Neural crest cell (in vitro differentiated cells): ENCODE results near the gene OTULIN. TPM values are rescaled to one million over a fixed set of nuclear protein-coding genes. Genes with fewer than 3 reads are reported as not detected.
A peak's percentile ranks its signal among the peaks of the same experiment; 100 is the strongest.

Source experiments
- DNase-seq: peaks from one replicate; pipeline ENCODE4 v3.0.0; 2021; ENCODE audit warnings: low read depth, mixed read lengths, low spot score
- H3K27ac Mint-ChIP-seq: one replicate; pipeline ENCODE4 v1.8.0; 2021; ENCODE audit warnings: mild to moderate bottlenecking, mixed read lengths; ENCODE audit not compliant: unreplicated experiment
- H3K27me3 Mint-ChIP-seq: 2 replicates; pipeline ENCODE4 v1.8.0; 2021; ENCODE audit warnings: low read depth, mild to moderate bottlenecking, mixed read lengths
- H3K36me3 Mint-ChIP-seq: 2 replicates; pipeline ENCODE4 v1.8.0; 2021; ENCODE audit warnings: low read depth, mild to moderate bottlenecking, mixed read lengths
- H3K4me1 Mint-ChIP-seq: 2 replicates; pipeline ENCODE4 v1.8.0; 2021; ENCODE audit warnings: mixed read lengths
- H3K4me3 Mint-ChIP-seq: one replicate; pipeline ENCODE4 v1.8.0; 2021; ENCODE audit warnings: mild to moderate bottlenecking, mixed read lengths
- H3K9me3 Mint-ChIP-seq: 2 replicates; pipeline ENCODE4 v1.8.0; 2021; ENCODE audit warnings: mixed read lengths
- total RNA-seq: library from RNA; stranded (reverse); gene quantifications from 2 replicates; pipeline ENCODE4 v1.2.1, GENCODE V29; 2021
- TF ChIP-seq, protein P1 (sequence below): fragments of 200-600 bp; sonication (generic); conservative IDR thresholded peaks from 2 replicates; pipeline ENCODE4 v1.5.0; 2021; ENCODE audit warnings: antibody characterized with exemption, mild to moderate bottlenecking

OTULIN gene
- total RNA-seq, 1 donor from 2014 or later: 33.7 TPM

DNA sequence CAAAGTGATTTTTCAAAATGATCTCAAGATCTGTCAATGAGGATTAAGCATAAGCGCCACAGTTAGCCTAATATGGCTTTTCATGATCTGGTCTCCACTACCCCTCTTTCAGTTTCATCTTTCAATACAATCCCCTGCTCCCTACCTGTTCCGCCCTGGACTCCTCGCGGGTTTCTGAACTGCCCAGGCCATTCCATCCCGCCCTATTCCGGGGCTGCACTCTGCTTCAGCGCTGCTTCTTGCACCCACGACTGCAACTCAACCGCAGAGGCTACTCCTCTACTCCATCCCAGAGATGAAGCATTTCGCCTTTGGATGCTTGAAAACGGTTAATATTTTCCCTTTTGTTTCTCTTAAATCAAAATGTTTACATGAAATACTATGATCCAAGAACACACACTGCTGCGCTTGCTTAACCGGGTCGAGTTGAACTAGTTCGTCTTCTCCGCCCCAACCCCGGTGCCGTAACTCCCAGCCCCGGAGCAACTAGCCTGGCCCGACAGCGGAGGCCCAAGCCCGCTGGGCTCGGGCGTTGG, 716 bp upstream of the OTULIN start:
- Mint-ChIP-seq H3K4me1 (peaks cover 45% of the 10 kb centered on the region), H3K27ac (peak overlapping the region; percentile 94), H3K36me3 (peaks cover 3% of the 10 kb centered on the region), H3K27me3 (no peaks in the 10 kb centered on the region), H3K4me3 (peak overlapping the region; percentile 90), H3K9me3 (no peaks in the 10 kb centered on the region)
- no peak for DNase-seq
- TF ChIP-seq, protein P1, sequence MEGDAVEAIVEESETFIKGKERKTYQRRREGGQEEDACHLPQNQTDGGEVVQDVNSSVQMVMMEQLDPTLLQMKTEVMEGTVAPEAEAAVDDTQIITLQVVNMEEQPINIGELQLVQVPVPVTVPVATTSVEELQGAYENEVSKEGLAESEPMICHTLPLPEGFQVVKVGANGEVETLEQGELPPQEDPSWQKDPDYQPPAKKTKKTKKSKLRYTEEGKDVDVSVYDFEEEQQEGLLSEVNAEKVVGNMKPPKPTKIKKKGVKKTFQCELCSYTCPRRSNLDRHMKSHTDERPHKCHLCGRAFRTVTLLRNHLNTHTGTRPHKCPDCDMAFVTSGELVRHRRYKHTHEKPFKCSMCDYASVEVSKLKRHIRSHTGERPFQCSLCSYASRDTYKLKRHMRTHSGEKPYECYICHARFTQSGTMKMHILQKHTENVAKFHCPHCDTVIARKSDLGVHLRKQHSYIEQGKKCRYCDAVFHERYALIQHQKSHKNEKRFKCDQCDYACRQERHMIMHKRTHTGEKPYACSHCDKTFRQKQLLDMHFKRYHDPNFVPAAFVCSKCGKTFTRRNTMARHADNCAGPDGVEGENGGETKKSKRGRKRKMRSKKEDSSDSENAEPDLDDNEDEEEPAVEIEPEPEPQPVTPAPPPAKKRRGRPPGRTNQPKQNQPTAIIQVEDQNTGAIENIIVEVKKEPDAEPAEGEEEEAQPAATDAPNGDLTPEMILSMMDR: no peak

DNA sequence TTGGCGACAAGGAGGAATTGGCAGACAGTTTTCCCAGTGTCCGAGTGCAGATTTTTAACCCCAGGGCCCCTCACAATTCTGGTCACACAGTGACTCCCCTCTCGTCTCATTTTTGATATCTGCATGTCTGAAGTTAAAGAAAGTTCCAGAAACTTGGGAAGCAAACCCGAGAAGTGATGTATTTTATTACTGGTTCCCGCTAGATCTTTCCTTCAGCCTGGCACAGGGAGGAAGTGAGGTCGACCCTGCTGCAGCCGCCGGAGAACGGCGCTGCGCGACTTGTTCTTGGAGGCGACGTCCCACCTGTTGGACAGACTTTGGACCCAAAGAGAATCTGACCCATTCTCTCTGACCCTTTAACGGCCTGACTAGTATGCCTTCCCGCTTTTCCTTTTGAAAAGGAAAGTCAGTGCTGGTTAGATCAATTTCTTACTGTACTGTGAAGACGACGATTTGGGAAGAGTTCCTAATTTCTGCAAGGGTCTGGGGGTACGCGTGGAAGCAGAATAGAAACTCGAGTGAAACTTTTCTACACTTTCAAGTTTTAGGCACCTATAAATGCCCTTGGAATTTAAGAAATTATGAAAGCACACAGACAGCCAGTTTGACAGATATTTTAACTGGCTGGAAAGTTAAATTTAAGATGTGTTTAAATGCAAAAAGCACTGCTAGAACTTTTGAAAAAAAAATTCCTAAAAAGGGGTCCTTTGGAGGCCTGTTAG, 744 bp downstream of the OTULIN start:
- H3K27ac Mint-ChIP-seq: no peak overlapping the region
- H3K4me1 Mint-ChIP-seq: peaks cover 45% of the 10 kb centered on the region
- DNase-seq: peak; percentile 14
- H3K36me3 Mint-ChIP-seq: peaks cover 3% of the 10 kb centered on the region
- peak overlapping the region; percentile 96 for H3K4me3 Mint-ChIP-seq
- TF ChIP-seq, protein P1: no peak
- no peaks in the 10 kb centered on the region for H3K9me3 Mint-ChIP-seq
- no peaks in the 10 kb centered on the region for H3K27me3 Mint-ChIP-seq

- no peaks in the 10 kb centered on the region for H3K9me3 Mint-ChIP-seq
- no peak for DNase-seq
- peaks cover 3% of the 10 kb centered on the region for H3K36me3 Mint-ChIP-seq
- peaks cover 47% of the 10 kb centered on the region for H3K4me1 Mint-ChIP-seq
- no peak overlapping the region for H3K27ac Mint-ChIP-seq
- TF ChIP-seq, protein P1: peak; percentile 49
- peak overlapping the region; percentile 96 for H3K4me3 Mint-ChIP-seq
- no peaks in the 10 kb centered on the region for H3K27me3 Mint-ChIP-seq
Observed at GRCh38 chr5:14665949-14666348, 1.4 kb downstream of the OTULIN start.

DNA sequence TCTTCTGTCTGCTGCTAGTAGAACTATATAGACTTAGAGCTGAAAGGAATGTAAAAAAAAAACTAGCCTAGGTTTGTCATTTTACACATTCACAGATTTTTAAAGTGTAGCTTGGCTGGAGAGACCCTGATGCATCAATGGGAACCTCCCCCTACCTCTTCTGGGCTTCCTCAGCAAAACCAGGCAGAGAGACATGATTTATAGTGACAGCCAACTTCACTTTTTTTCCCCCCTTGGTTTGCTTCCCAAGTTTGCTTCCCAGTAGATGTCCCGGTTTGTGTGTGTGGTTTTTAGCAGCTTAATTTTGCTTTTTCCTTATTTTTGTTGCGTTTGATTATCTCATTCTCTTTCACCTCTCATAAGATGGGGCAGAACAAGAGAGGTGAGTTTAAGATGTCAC, 1.8 kb downstream of the OTULIN start:
- TF ChIP-seq, protein P1: no peak
- Mint-ChIP-seq H3K4me3 (peak overlapping the region; percentile 96), H3K9me3 (no peaks in the 10 kb centered on the region), H3K27ac (no peak overlapping the region), H3K27me3 (no peaks in the 10 kb centered on the region), H3K4me1 (peaks cover 49% of the 10 kb centered on the region), H3K36me3 (peaks cover 3% of the 10 kb centered on the region)
- DNase-seq: no peak

GRCh38 chr5:14667290-14667689, 2.8 kb downstream of the OTULIN start:
- Mint-ChIP-seq H3K27ac (no peak overlapping the region), H3K27me3 (no peaks in the 10 kb centered on the region), H3K4me3 (peak overlapping the region; percentile 49), H3K36me3 (peaks cover 3% of the 10 kb centered on the region), H3K4me1 (peaks cover 49% of the 10 kb centered on the region), H3K9me3 (no peaks in the 10 kb centered on the region)
- TF ChIP-seq, protein P1: no peak
- DNase-seq: no peak
